Spleen (tissue), 7 donors: Measurements from ENCODE around the gene COL1A2.

ENCODE experiments used
- CTCF ChIP-seq, 11 experiments: fragments of 200-600 bp in 7 of 11; fragments of 450-650 bp in 4 of 11; sonication (generic) in 4 of 11; IDR thresholded peaks in 8 of 11; conservative IDR thresholded peaks in 3 of 11; 1 replicate in 7 of 11; 2 replicates in 4 of 11; pipeline versions ENCODE4 v1.4.0 to v1.8.0; 2016 to 2021; ENCODE audit warnings: antibody characterized with exemption in 11 of 11, inconsistent platforms in 4 of 11, mild to moderate bottlenecking in 1 of 11
- POLR2A ChIP-seq, 3 donors: fragments of 450-650 bp; IDR thresholded peaks; one replicate each; pipeline ENCODE4 v1.5.1; 2017; ENCODE audit warnings: antibody characterized with exemption in 3 of 3, mild to moderate bottlenecking in 1 of 3
- donor health status: DM: no; HTN: no; CAD: no; lungs with moderate emphysema.
- donor health status: DM: no; HTN: no; CAD: no.
- donor health status: DM: no; HTN: no; CAD: no.

- no peak for TF ChIP-seq CTCF (IDR thresholded peaks at IDR 0.05 in 8 of 11, conservative IDR thresholded peaks at IDR 0.05 in 3 of 11)
- TF ChIP-seq POLR2A (IDR thresholded peaks at IDR 0.05), result no peak
Measured at GRCh38 chr7:94414980-94415379, 20.3 kb downstream of the COL1A2 start.
